Endodermal cell (in vitro differentiated cells): ENCODE data around the gene WFDC9. TPM values are rescaled to one million over a fixed set of nuclear protein-coding genes. Genes with fewer than 3 reads are reported as not detected.

Experiments
- DNase-seq: peaks from one replicate; pipeline ENCODE4 v3.0.0-alpha.2; 2017
- H3K27ac ChIP-seq: 2 replicates; pipeline ENCODE4 v1.5.1; 2013; ENCODE audit warnings: mild to moderate bottlenecking, low read depth, low read length, moderate library complexity
- H3K27me3 ChIP-seq: 2 replicates; pipeline ENCODE4 v1.6.1; 2013; ENCODE audit warnings: mild to moderate bottlenecking, low read length, moderate library complexity; ENCODE audit not compliant: insufficient read depth, control insufficient read depth, poor library complexity, severe bottlenecking
- H3K36me3 ChIP-seq: 2 replicates; pipeline ENCODE4 v1.7.0; 2013; ENCODE audit warnings: mild to moderate bottlenecking, low read length, moderate library complexity; ENCODE audit not compliant: control insufficient read depth, insufficient read depth
- H3K4me1 ChIP-seq: one replicate; pipeline ENCODE4 v1.7.0; 2013; ENCODE audit warnings: low read length; ENCODE audit not compliant: control insufficient read depth, insufficient read depth
- H3K4me3 ChIP-seq: 2 replicates; pipeline ENCODE4 v1.5.1; 2013; ENCODE audit warnings: mild to moderate bottlenecking, low read length, moderate library complexity
- H3K9ac ChIP-seq: 2 replicates; pipeline ENCODE4 v1.6.1; 2013; ENCODE audit warnings: mild to moderate bottlenecking, low read length, moderate library complexity; ENCODE audit not compliant: poor library complexity, severe bottlenecking; ENCODE audit errors: extremely low read depth
- H3K9me3 ChIP-seq: 2 replicates; pipeline ENCODE4 v1.6.1; 2013; ENCODE audit warnings: mild to moderate bottlenecking, low read length, moderate library complexity; ENCODE audit not compliant: control insufficient read depth
- H3K27ac Mint-ChIP-seq: 2 replicates; pipeline ENCODE4 v1.8.0; 2020; ENCODE audit warnings: mixed read lengths
- H3K27me3 Mint-ChIP-seq: 2 replicates; pipeline ENCODE4 v1.8.0; 2021; ENCODE audit warnings: mild to moderate bottlenecking, mixed read lengths; ENCODE audit not compliant: insufficient read depth
- H3K36me3 Mint-ChIP-seq: 2 replicates; pipeline ENCODE4 v1.8.0; 2020; ENCODE audit warnings: low read depth, mixed read lengths
- H3K4me1 Mint-ChIP-seq: 2 replicates; pipeline ENCODE4 v1.8.0; 2020; ENCODE audit warnings: mixed read lengths
- H3K4me3 Mint-ChIP-seq: 2 replicates; pipeline ENCODE4 v1.8.0; 2020; ENCODE audit warnings: mild to moderate bottlenecking, moderate library complexity, mixed read lengths
- H3K9me3 Mint-ChIP-seq: 2 replicates; pipeline ENCODE4 v1.8.0; 2020; ENCODE audit warnings: mild to moderate bottlenecking, mixed read lengths
- CTCF ChIP-seq: fragments of 200-600 bp; sonication (generic); conservative IDR thresholded peaks from 2 replicates; pipeline ENCODE4 v1.5.0; 2021; ENCODE audit warnings: antibody characterized with exemption, mild to moderate bottlenecking
- WGBS, 2 experiments: methylation state at CpG; one replicate each; pipeline versions ENCODE4 v1.1.5 to v1.1.7; 2013; ENCODE audit warnings: missing lambda C conversion rate in 2 of 2, mixed read lengths in 1 of 2; ENCODE audit not compliant: insufficient coverage in 1 of 2, insufficient read length in 1 of 2; 5-methylcytosine and 5-hydroxymethylcytosine counted together
- total RNA-seq, 2 donors: library from RNA; stranded (reverse); fragmentation: NEBNext Ultra II Directional in 1 of 2; extraction: Animal tissue kit (Norgen Biotek cat#: 25700) in 1 of 2; gene quantifications; 2 replicates in 1 of 2; 3 replicates in 1 of 2; pipeline ENCODE4 v1.2.1, GENCODE V29; 2021

The WFDC9 gene
- total RNA-seq, 2 donors from 2014 or later: not detected

- no peaks in the 10 kb centered on the region for H3K4me1 Mint-ChIP-seq
- H3K27ac Mint-ChIP-seq: no peak overlapping the region
- no peak overlapping the region for H3K27ac ChIP-seq
- H3K9me3 ChIP-seq: no peaks in the 10 kb centered on the region
- H3K9me3 Mint-ChIP-seq: no peaks in the 10 kb centered on the region
- no peaks in the 10 kb centered on the region for H3K27me3 ChIP-seq
- no peaks in the 10 kb centered on the region for H3K36me3 Mint-ChIP-seq
- peaks cover 3% of the 10 kb centered on the region for H3K27me3 Mint-ChIP-seq
- WGBS, 2 experiments: 81 to 86% methylated on average over 1 to 2 of the region's 2 CpGs
- no peak overlapping the region for H3K9ac ChIP-seq
- no peak overlapping the region for H3K4me3 ChIP-seq
- no peak overlapping the region for H3K4me3 Mint-ChIP-seq
- no peak for TF ChIP-seq CTCF
- H3K4me1 ChIP-seq: no peaks in the 10 kb centered on the region
- no peaks in the 10 kb centered on the region for H3K36me3 ChIP-seq
- no peak for DNase-seq
Observed at GRCh38 chr20:45564760-45565276, 66.3 kb downstream of the WFDC9 start.

Other genes with a start within 250 kb of the WFDC9 start
- gene DBNDD2, start 223.0 kb downstream of the WFDC9 start, total RNA-seq: 10 to 100 TPM; 63.2 to 69.1 TPM
- gene PIGT, start 215.1 kb downstream of the WFDC9 start, total RNA-seq: 10 to 100 TPM; 83.3 to 90.1 TPM
- gene WFDC2, start 161.5 kb downstream of the WFDC9 start, total RNA-seq: 100 to 1,000 TPM; 304 to 580 TPM
- gene SPINT3, start 115.7 kb downstream of the WFDC9 start, total RNA-seq: not detected
- not detected for gene WFDC6, start 91.8 kb downstream of the WFDC9 start, total RNA-seq
- under 1 TPM in 1 of 2 donors, not detected in 1; 0.18 TPM for gene EPPIN, start 83.9 kb downstream of the WFDC9 start, total RNA-seq
- gene WFDC8, start 52.0 kb downstream of the WFDC9 start, total RNA-seq: not detected
- gene WFDC10A, start 1.5 kb downstream of the WFDC9 start, total RNA-seq: not detected
- gene WFDC11, start 39.0 kb upstream of the WFDC9 start, total RNA-seq: not detected
- not detected for gene WFDC13, start 70.8 kb upstream of the WFDC9 start, total RNA-seq
- gene WFDC10B, start 73.7 kb upstream of the WFDC9 start, total RNA-seq: not detected
- gene SPINT4, start 91.1 kb upstream of the WFDC9 start, total RNA-seq: not detected
- gene WFDC3, start 160.6 kb upstream of the WFDC9 start, total RNA-seq: under 1 TPM in 1 of 2 donors, not detected in 1; 0.66 TPM
- gene DNTTIP1, start 160.7 kb upstream of the WFDC9 start, total RNA-seq: 10 to 100 TPM; 31.5 to 36.1 TPM
- gene UBE2C, start 181.4 kb upstream of the WFDC9 start, total RNA-seq: 100 to 1,000 TPM; 139 to 216 TPM
- under 1 TPM in 1 of 2 donors, not detected in 1; 0.51 TPM for gene TNNC2, start 196.0 kb upstream of the WFDC9 start, total RNA-seq
- 10 to 100 TPM; 18.0 to 18.8 TPM for gene SNX21, start 202.5 kb upstream of the WFDC9 start, total RNA-seq
- 10 to 100 TPM; 24.3 to 27.9 TPM for gene ACOT8, start 226.1 kb upstream of the WFDC9 start, total RNA-seq
- 1 to 10 TPM; 2.1 to 4.6 TPM for gene ZSWIM3, start 226.3 kb upstream of the WFDC9 start, total RNA-seq
- 10 to 100 TPM; 11.6 to 12.5 TPM for gene ZSWIM1, start 249.9 kb upstream of the WFDC9 start, total RNA-seq